D721Med (cell line): ENCODE results near the gene AKAP14.

Experiments used
- DNase-seq: peaks from one replicate; pipeline ENCODE4 v3.0.0; 2011; ENCODE audit warnings: low spot score; ENCODE audit not compliant: insufficient read length
- FAIRE-seq: peaks from 2 replicates; lab custom pipeline; 2011; peaks lifted over from hg19 to GRCh38; lab: Jason Lieb, UNC
- CTCF ChIP-seq: IDR thresholded peaks from 2 replicates; pipeline ENCODE4 v1.5.1; 2012; ENCODE audit warnings: mild to moderate bottlenecking, control low read depth; ENCODE audit not compliant: insufficient read depth; ENCODE audit errors: missing control alignments

Gene AKAP14

GRCh38 chrX:119941336-119941735, 45.6 kb downstream of the AKAP14 start:
- DNase-seq (no peak), FAIRE-seq (no peak)
- TF ChIP-seq CTCF = no peak

DNA sequence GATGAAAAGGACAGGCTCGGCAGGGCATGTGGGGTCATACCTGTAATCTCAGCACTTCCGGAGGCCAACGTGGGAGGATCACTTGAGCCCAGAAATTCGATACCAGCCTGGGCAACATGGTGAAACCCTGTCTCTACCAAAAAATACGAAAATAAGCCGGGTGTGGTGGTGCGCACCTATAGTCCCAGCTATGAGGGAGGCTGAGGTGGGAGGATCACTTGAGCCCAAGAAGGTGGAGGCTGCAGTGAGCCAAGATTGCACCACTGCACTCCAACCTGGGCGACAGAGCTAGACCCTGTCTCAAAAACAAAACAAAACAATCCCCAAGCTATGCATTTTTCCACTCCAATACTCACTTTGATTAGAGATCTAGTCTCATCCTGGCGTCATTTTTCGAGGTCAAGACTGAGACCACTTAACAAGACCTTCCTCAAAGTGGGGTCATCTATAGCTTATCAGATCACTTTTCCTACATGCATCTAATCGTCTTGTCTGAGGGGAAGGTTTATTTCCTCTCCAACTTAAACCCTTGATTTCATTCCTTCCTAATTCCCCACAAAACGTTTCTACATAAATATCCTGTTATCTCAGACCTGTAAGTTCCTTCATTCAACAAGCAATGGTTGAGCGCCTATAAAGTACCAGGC, 46.6 kb downstream of the AKAP14 start:
- no peak for TF ChIP-seq CTCF
- no peak for FAIRE-seq

GRCh38 chrX:119942831-119943184, 47.1 kb downstream of the AKAP14 start:
- DNase-seq (no peak), FAIRE-seq (no peak)
- TF ChIP-seq CTCF = no peak

More for the DNA sequence above, 46.6 kb downstream of the AKAP14 start:
- DNase-seq = no peak

GRCh38 chrX:119943185-119943988, 47.7 kb downstream of the AKAP14 start, which contains the start of gene NKAP:
Gene NKAP (minus strand): TSS chrX:119943751. CDS start chrX:119943605, 146 bp downstream.
- TF ChIP-seq CTCF = no peak
- DNase-seq (peak; percentile 38), FAIRE-seq (peak; percentile 44)

DNA sequence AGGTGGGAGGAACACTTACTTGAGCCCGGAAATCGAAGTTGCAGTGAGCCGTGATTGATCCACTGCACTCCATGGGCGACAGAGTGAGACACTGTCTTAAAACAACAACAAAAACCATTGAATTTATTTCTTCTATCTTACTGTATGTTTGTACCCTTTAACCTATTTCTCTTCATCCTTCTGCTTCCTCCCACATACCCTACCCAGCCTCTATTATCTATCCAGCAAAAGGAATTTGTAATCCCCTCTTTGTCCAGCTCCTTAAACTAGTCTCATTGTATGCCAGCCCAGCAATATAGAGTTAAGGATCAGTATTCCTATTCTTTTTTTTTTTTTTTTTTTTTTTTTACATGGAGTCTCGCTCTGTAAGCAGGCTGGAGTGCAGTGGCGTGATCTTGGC, 49.8 kb downstream of the AKAP14 start:
- TF ChIP-seq CTCF = no peak
- FAIRE-seq = no peak
- DNase-seq = no peak

DNA sequence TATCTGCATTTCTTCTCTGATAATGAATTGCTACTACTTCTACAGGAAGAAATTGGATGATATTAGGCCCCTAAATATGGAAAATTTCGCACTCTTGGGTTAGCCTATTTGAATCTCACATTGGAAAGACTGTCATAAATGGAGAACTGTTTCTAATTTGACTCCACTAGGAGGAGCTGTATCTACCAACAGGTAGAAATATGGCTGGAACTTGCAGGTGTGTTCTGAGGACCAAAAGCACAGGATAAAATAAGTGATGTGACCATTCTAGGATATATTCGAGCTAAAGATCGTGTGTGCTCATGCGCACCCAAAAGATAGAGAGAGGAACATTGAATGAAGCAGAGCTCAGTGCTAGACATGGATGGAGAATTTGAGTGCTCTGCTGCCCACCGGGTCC, 52.7 kb downstream of the AKAP14 start:
- no peak for DNase-seq
- FAIRE-seq = peak; percentile 66

More for the DNA sequence above, 52.7 kb downstream of the AKAP14 start:
- TF ChIP-seq CTCF = peak; percentile 12
